ENCODE results near the gene CCDC144A. TPM values are rescaled to one million over a fixed set of nuclear protein-coding genes. Genes with fewer than 3 reads are reported as not detected.
A peak's percentile ranks its signal among the peaks of the same experiment; 100 is the strongest.
"Not testable (repeated sequence)": the region's sequence is repeated elsewhere in the genome, so short reads cannot be mapped to it uniquely, and the experiment has no call there.

Gene CCDC144A
- total RNA-seq, 1 experiment from 2014 or later, result 1.9 TPM

GRCh38 chr17:16795894-16796293 is 105.9 kb downstream of the CCDC144A start:
- H3K36me3 Mint-ChIP-seq (ENCODE audit: insufficient read depth in 1 of 3, low read depth in 3 of 3); H3K79me2 ChIP-seq (ENCODE audit: insufficient read depth, low read length); H3K4me2 ChIP-seq (ENCODE audit: insufficient read depth, insufficient read length, low read length); H3K18ac ChIP-seq (ENCODE audit: insufficient read length, low read depth, low read length); H3K14ac ChIP-seq (ENCODE audit: insufficient read depth, low read length); H2AFZ ChIP-seq (ENCODE audit: low read length); H2BK12ac ChIP-seq (ENCODE audit: insufficient read length, low read depth, low read length); H2BK5ac ChIP-seq (ENCODE audit: insufficient read length, low read length); H3K4me3 Mint-ChIP-seq; H2AK5ac ChIP-seq (ENCODE audit: insufficient read length, low read length); H2BK20ac ChIP-seq (ENCODE audit: low read depth, low read length, poor library complexity, severe bottlenecking); H3K4me1 Mint-ChIP-seq; H3K9me3 ChIP-seq (ENCODE audit: control insufficient read depth, low read depth, low read length); H3K9me3 Mint-ChIP-seq; H2BK15ac ChIP-seq (ENCODE audit: low read depth, low read length); H2BK120ac ChIP-seq (ENCODE audit: low read depth, low read length, poor library complexity, severe bottlenecking); H3K27ac ChIP-seq (ENCODE audit: insufficient read length, low read depth, low read length); H3K27me3 Mint-ChIP-seq (ENCODE audit: low read depth); H4K20me1 ChIP-seq (ENCODE audit: control insufficient read depth, insufficient read depth, insufficient read length); H3K23ac ChIP-seq (ENCODE audit: insufficient read length, low read depth, low read length); H4K5ac ChIP-seq (ENCODE audit: insufficient read length, low read depth, low read length); H3K79me1 ChIP-seq (ENCODE audit: insufficient read depth, low read depth, low read length, poor library complexity, severe bottlenecking); H3K27me3 ChIP-seq (ENCODE audit: insufficient read depth, low read length); H3K56ac ChIP-seq (ENCODE audit: insufficient read length, low read depth, low read length); H3T11ph ChIP-seq (ENCODE audit: low read length); H3K23me2 ChIP-seq (ENCODE audit: insufficient read length, low read depth, low read length, poor library complexity, severe bottlenecking); H3K4me1 ChIP-seq (ENCODE audit: insufficient read depth, low read length); H3K9ac ChIP-seq (ENCODE audit: extremely low read depth, insufficient read length, low read length); H3K4ac ChIP-seq (ENCODE audit: low read depth, low read length); H4K8ac ChIP-seq (replicated peaks; ENCODE audit: insufficient read length, low read depth, low read length); H4K91ac ChIP-seq (ENCODE audit: insufficient read length, low read depth, low read length): not testable (repeated sequence)
- DNase-seq, result peak; percentile 23
- no CpG with 5 or more reads among the region's 7 CpGs for WGBS (ENCODE audit: extremely low coverage, insufficient read length, low lambda C conversion rate)
- H3K27ac Mint-ChIP-seq, result peak overlapping the region in 1 of 3 experiments; percentile 70; a peak in 1 of 7 replicates

GRCh38 chr17:16804851-16805250 is 114.8 kb downstream of the CCDC144A start:
- not testable (repeated sequence) for H3K4me1 Mint-ChIP-seq; H4K8ac ChIP-seq (replicated peaks; ENCODE audit: insufficient read length, low read depth, low read length); H3K27ac ChIP-seq (ENCODE audit: insufficient read length, low read depth, low read length); H3K56ac ChIP-seq (ENCODE audit: insufficient read length, low read depth, low read length); H3K18ac ChIP-seq (ENCODE audit: insufficient read length, low read depth, low read length); H3K9me3 Mint-ChIP-seq; H3K9ac ChIP-seq (ENCODE audit: extremely low read depth, insufficient read length, low read length); H3K4me1 ChIP-seq (ENCODE audit: insufficient read depth, low read length); H3K14ac ChIP-seq (ENCODE audit: insufficient read depth, low read length); H3K4me3 Mint-ChIP-seq; H2AFZ ChIP-seq (ENCODE audit: low read length); H2BK5ac ChIP-seq (ENCODE audit: insufficient read length, low read length); H3K9me3 ChIP-seq (ENCODE audit: control insufficient read depth, low read depth, low read length); H3K4me2 ChIP-seq (ENCODE audit: insufficient read depth, insufficient read length, low read length); H3K27ac Mint-ChIP-seq; H3K27me3 ChIP-seq (ENCODE audit: insufficient read depth, low read length); H3K4ac ChIP-seq (ENCODE audit: low read depth, low read length); H2BK15ac ChIP-seq (ENCODE audit: low read depth, low read length); H3K23me2 ChIP-seq (ENCODE audit: insufficient read length, low read depth, low read length, poor library complexity, severe bottlenecking); H4K5ac ChIP-seq (ENCODE audit: insufficient read length, low read depth, low read length); H2BK20ac ChIP-seq (ENCODE audit: low read depth, low read length, poor library complexity, severe bottlenecking); H3K23ac ChIP-seq (ENCODE audit: insufficient read length, low read depth, low read length); H3T11ph ChIP-seq (ENCODE audit: low read length); H3K79me2 ChIP-seq (ENCODE audit: insufficient read depth, low read length); H4K91ac ChIP-seq (ENCODE audit: insufficient read length, low read depth, low read length); H4K20me1 ChIP-seq (ENCODE audit: control insufficient read depth, insufficient read depth, insufficient read length); H2BK120ac ChIP-seq (ENCODE audit: low read depth, low read length, poor library complexity, severe bottlenecking); H3K79me1 ChIP-seq (ENCODE audit: insufficient read depth, low read depth, low read length, poor library complexity, severe bottlenecking); H2AK5ac ChIP-seq (ENCODE audit: insufficient read length, low read length); H3K36me3 Mint-ChIP-seq (ENCODE audit: insufficient read depth in 1 of 3, low read depth in 3 of 3); H3K27me3 Mint-ChIP-seq (ENCODE audit: low read depth); H2BK12ac ChIP-seq (ENCODE audit: insufficient read length, low read depth, low read length)
- WGBS (ENCODE audit: extremely low coverage, insufficient read length, low lambda C conversion rate), result no CpG with 5 or more reads among the region's 5 CpGs
- DNase-seq, result peak; percentile 31

Measured in H9 (cell line).